Keratinocyte (primary cell): ENCODE measurements around the gene TBC1D12. TPM values are rescaled to one million over a fixed set of nuclear protein-coding genes. Genes with fewer than 3 reads are reported as not detected.
A peak's percentile ranks its signal among the peaks of the same experiment; 100 is the strongest.

Experiments used
- DNase-seq: peaks from one replicate; pipeline ENCODE4 v3.0.0-alpha.2; 2011; ENCODE audit warnings: low read depth, missing footprints, low spot score
- FAIRE-seq: peaks from 2 replicates; lab custom pipeline; 2011; peaks lifted over from hg19 to GRCh38; lab: Jason Lieb, UNC
- H2AFZ ChIP-seq: 2 replicates; pipeline ENCODE4 v1.6.0; 2012; ENCODE audit warnings: low read length, control low read depth, inconsistent platforms; ENCODE audit not compliant: control insufficient read depth
- H3K27ac ChIP-seq: 2 replicates; pipeline ENCODE4 v1.5.1; 2011; ENCODE audit warnings: low read length; ENCODE audit not compliant: control insufficient read depth, insufficient read depth
- H3K27me3 ChIP-seq: 3 replicates; pipeline ENCODE4 v1.6.0; 2011; ENCODE audit warnings: low read length; ENCODE audit not compliant: control insufficient read depth, insufficient read depth; ENCODE audit errors: extremely low read depth
- H3K36me3 ChIP-seq, 2 experiments: 2 replicates in 1 of 2; 3 replicates in 1 of 2; pipeline ENCODE4 v1.5.1; 2011; ENCODE audit warnings: low read length in 2 of 2, mild to moderate bottlenecking in 1 of 2; ENCODE audit not compliant: control insufficient read depth in 2 of 2, insufficient read depth in 2 of 2; ENCODE audit errors: extremely low read depth in 1 of 2
- H3K4me1 ChIP-seq: 3 replicates; pipeline ENCODE4 v1.5.1; 2011; ENCODE audit warnings: low read length; ENCODE audit not compliant: control insufficient read depth, insufficient read depth; ENCODE audit errors: extremely low read depth
- H3K4me2 ChIP-seq: 3 replicates; pipeline ENCODE4 v1.6.0; 2011; ENCODE audit warnings: low read depth, low read length; ENCODE audit not compliant: control insufficient read depth, insufficient read depth; ENCODE audit errors: extremely low read depth
- H3K4me3 ChIP-seq, 3 experiments: fragments of 200-600 bp in 1 of 3; sonication (generic) in 1 of 3; 2 replicates in 2 of 3; 3 replicates in 1 of 3; pipeline ENCODE4 v1.5.1; 2011 to 2016; ENCODE audit warnings: low read length in 3 of 3, mild to moderate bottlenecking in 3 of 3, control low read depth in 2 of 3, inconsistent platforms in 1 of 3, low read depth in 1 of 3, mixed read lengths in 1 of 3, mixed run types in 1 of 3, moderate library complexity in 1 of 3; ENCODE audit not compliant: control insufficient read depth in 2 of 3, insufficient read depth in 2 of 3; ENCODE audit errors: extremely low read depth in 1 of 3
- H3K79me2 ChIP-seq: 2 replicates; pipeline ENCODE4 v1.6.0; 2012; ENCODE audit warnings: low read length; ENCODE audit not compliant: control insufficient read depth, insufficient read depth
- H3K9ac ChIP-seq: 3 replicates; pipeline ENCODE4 v1.6.0; 2011; ENCODE audit warnings: low read length; ENCODE audit not compliant: control insufficient read depth, insufficient read depth; ENCODE audit errors: extremely low read depth
- H3K9me1 ChIP-seq: 3 replicates; pipeline ENCODE4 v1.6.0; 2011; ENCODE audit warnings: low read length; ENCODE audit not compliant: control insufficient read depth, insufficient read depth; ENCODE audit errors: extremely low read depth
- H3K9me3 ChIP-seq: 2 replicates; pipeline ENCODE4 v1.5.1; 2012; ENCODE audit warnings: low read depth, low read length; ENCODE audit not compliant: control insufficient read depth
- H4K20me1 ChIP-seq: 3 replicates; pipeline ENCODE4 v1.6.0; 2011; ENCODE audit warnings: low read length; ENCODE audit not compliant: control insufficient read depth, insufficient read depth; ENCODE audit errors: extremely low read depth
- EZH2 ChIP-seq: IDR thresholded peaks from one replicate; pipeline ENCODE4 v1.6.1; 2012; ENCODE audit warnings: inconsistent platforms, mild to moderate bottlenecking, low read length, moderate library complexity
- dilution Hi-C: fragments of 300-500 bp; cut with MboI; formaldehyde crosslinking; loops from one replicate; pipeline ENCODE4 v1.7.0; 2020; ENCODE audit warnings: low sequenced_read_pairs; ENCODE audit not compliant: extremely low pct_ligation_motif_present
- polyA plus RNA-seq, 5 experiments: library from polyadenylated mRNA; depleted of rRNA in 3 of 5; stranded (reverse) in 3 of 5; stranded (forward) in 1 of 5; unstranded in 1 of 5; fragments of >200 nt; gene quantifications; 1 replicate in 1 of 5; 2 replicates in 3 of 5; 3 replicates in 1 of 5; pipeline versions ENCODE4 v1.2.1 to v1.2.3, GENCODE V29; 2011 to 2012; ENCODE audit warnings: missing spikeins in 2 of 5, low read depth in 1 of 5, low replicate concordance in 1 of 5
- TF ChIP-seq, protein P1 (sequence below), 3 experiments: IDR thresholded peaks in 1 of 3; conservative IDR thresholded peaks in 1 of 3; optimal IDR thresholded peaks in 1 of 3; 2 replicates in 2 of 3; 3 replicates in 1 of 3; pipeline versions ENCODE3 to v1.5.1; 2011; ENCODE audit warnings: low read length in 3 of 3, mild to moderate bottlenecking in 3 of 3, moderate library complexity in 2 of 3, control low read depth in 1 of 3, inconsistent platforms in 1 of 3; ENCODE audit not compliant: insufficient read depth in 2 of 3; ENCODE audit errors: extremely low read depth in 1 of 3

Gene TBC1D12
- polyA plus RNA-seq, 1 donor (not counting 4 experiments of a cell fraction or from before 2014, with no cell fraction given) = 7.0 TPM

DNA sequence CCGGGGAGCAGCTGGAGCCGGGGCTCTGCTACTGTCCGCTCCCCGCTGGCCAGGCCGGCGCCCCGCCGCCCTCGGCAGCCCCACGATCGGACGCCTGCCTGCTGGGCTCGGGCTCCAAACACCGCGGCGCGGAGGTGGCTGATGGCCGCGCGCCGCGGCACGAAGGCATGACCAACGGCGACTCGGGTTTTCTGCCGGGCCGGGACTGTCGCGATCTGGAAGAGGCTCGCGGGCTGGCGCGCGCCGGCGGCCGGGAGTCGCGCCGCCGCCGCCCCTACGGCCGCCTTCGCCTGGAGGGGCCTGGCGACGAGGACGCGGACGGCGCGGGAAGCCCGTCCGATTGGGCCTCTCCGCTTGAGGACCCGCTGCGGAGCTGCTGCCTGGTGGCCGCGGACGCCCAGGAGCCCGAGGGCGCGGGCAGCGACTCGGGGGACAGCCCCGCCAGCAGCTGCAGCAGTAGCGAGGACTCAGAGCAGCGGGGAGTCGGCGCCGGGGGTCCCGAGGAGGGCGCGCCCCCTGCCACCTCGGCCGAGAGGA lies 570 bp downstream of the TBC1D12 start:
- dilution Hi-C loops = no loop called here
- DNase-seq = no peak

GRCh38 chr10:94403380-94404213 lies 1.3 kb downstream of the TBC1D12 start:
- dilution Hi-C loops = no loop called here
- H3K9me3 ChIP-seq = no peaks in the 10 kb centered on the region
- H3K4me1 ChIP-seq = peaks cover 12% of the 10 kb centered on the region
- FAIRE-seq = peak; percentile 64
- no peak for TF ChIP-seq EZH2
- TF ChIP-seq, protein P1, sequence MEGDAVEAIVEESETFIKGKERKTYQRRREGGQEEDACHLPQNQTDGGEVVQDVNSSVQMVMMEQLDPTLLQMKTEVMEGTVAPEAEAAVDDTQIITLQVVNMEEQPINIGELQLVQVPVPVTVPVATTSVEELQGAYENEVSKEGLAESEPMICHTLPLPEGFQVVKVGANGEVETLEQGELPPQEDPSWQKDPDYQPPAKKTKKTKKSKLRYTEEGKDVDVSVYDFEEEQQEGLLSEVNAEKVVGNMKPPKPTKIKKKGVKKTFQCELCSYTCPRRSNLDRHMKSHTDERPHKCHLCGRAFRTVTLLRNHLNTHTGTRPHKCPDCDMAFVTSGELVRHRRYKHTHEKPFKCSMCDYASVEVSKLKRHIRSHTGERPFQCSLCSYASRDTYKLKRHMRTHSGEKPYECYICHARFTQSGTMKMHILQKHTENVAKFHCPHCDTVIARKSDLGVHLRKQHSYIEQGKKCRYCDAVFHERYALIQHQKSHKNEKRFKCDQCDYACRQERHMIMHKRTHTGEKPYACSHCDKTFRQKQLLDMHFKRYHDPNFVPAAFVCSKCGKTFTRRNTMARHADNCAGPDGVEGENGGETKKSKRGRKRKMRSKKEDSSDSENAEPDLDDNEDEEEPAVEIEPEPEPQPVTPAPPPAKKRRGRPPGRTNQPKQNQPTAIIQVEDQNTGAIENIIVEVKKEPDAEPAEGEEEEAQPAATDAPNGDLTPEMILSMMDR (optimal IDR thresholded peaks at IDR 0.05 in 1 of 3, IDR thresholded peaks at IDR 0.05 in 1 of 3, conservative IDR thresholded peaks at IDR 0.05 in 1 of 3; ENCODE audit: extremely low read depth in 1 of 3, insufficient read depth in 2 of 3, low read length in 3 of 3) = no peak
- no peaks in the 10 kb centered on the region for H3K27me3 ChIP-seq
- peaks cover 46% of the 10 kb centered on the region for H3K79me2 ChIP-seq
- H3K9me1 ChIP-seq = no peaks in the 10 kb centered on the region
- H3K27ac ChIP-seq = peak overlapping the region; percentile 71
- DNase-seq = no peak
- no peaks in the 10 kb centered on the region for H4K20me1 ChIP-seq
- peak overlapping the region; percentile 82 to 92 (median 86) for H3K4me3 ChIP-seq
- peak overlapping the region; percentile 86 for H2AFZ ChIP-seq
- peak overlapping the region; percentile 90 for H3K4me2 ChIP-seq
- H3K36me3 ChIP-seq = no peaks in the 10 kb centered on the region
- peak overlapping the region; percentile 79 for H3K9ac ChIP-seq

More for the DNA sequence above, 570 bp downstream of the TBC1D12 start:
- peak overlapping the region; percentile 90 for H3K4me2 ChIP-seq
- FAIRE-seq = no peak
- H3K9ac ChIP-seq = peak overlapping the region; percentile 79
- H4K20me1 ChIP-seq = no peaks in the 10 kb centered on the region
- H3K27ac ChIP-seq = peak overlapping the region; percentile 71
- peak overlapping the region; percentile 93 for H2AFZ ChIP-seq
- peak overlapping the region; percentile 82 to 92 (median 86) for H3K4me3 ChIP-seq
- no peak for TF ChIP-seq EZH2
- TF ChIP-seq, protein P1 (optimal IDR thresholded peaks at IDR 0.05 in 1 of 3, IDR thresholded peaks at IDR 0.05 in 1 of 3, conservative IDR thresholded peaks at IDR 0.05 in 1 of 3; ENCODE audit: extremely low read depth in 1 of 3, insufficient read depth in 2 of 3, low read length in 3 of 3) = no peak
- no peaks in the 10 kb centered on the region for H3K27me3 ChIP-seq
- H3K9me3 ChIP-seq = no peaks in the 10 kb centered on the region
- H3K4me1 ChIP-seq = peaks cover 12% of the 10 kb centered on the region
- H3K79me2 ChIP-seq = peaks cover 41% of the 10 kb centered on the region
- H3K9me1 ChIP-seq = no peaks in the 10 kb centered on the region
- H3K36me3 ChIP-seq = no peaks in the 10 kb centered on the region
